Left lung (tissue), 10 donors: Measurements from ENCODE around the gene PDCD1. TPM values are rescaled to one million over a fixed set of nuclear protein-coding genes. Genes with fewer than 3 reads are reported as not detected.

Experiments used
- ATAC-seq: fragments of 200-7000 bp; cut with Tn5 transposase; one replicate; pipeline ENCODE4 v1.9.1; 2020; ENCODE audit warnings: moderate library complexity
- DNase-seq, 4 donors: peaks; one replicate each; pipeline ENCODE4 v3.0.0-alpha.2; 2013 to 2020
- H3K27ac ChIP-seq, 2 donors: fragments of 200-600 bp; sonication (generic) in 1 of 2; one replicate each; pipeline versions ENCODE4 v1.5.0 to v1.8.0; 2020 to 2021
- H3K27me3 ChIP-seq, 2 donors: fragments of 200-600 bp; sonication (generic) in 1 of 2; one replicate each; pipeline versions ENCODE4 v1.5.0 to v1.8.0; 2020 to 2021
- H3K36me3 ChIP-seq, 2 donors: fragments of 200-600 bp; sonication (generic) in 1 of 2; one replicate each; pipeline versions ENCODE4 v1.5.0 to v1.8.0; 2020 to 2021
- H3K4me1 ChIP-seq, 2 donors: fragments of 200-600 bp; one replicate each; pipeline ENCODE4 v1.8.0; 2021
- H3K4me3 ChIP-seq, 2 donors: fragments of 200-600 bp; sonication (generic) in 1 of 2; one replicate each; pipeline versions ENCODE4 v1.5.0 to v1.8.0; 2020 to 2021; ENCODE audit warnings: mild to moderate bottlenecking in 1 of 2
- H3K9me3 ChIP-seq, 2 donors: fragments of 200-600 bp; sonication (generic) in 1 of 2; one replicate each; pipeline versions ENCODE4 v1.5.0 to v1.8.0; 2020 to 2021
- intact Hi-C, 2 donors: fragments of 100-400 bp; cut with DNase I; formaldehyde crosslinking; loops; one replicate each; pipeline versions ENCODE4 v1.11.2 to v1.14.2; 2022
- polyA plus RNA-seq, 6 donors: library from polyadenylated mRNA; unstranded; fragments of 120-200 nt; gene quantifications; one replicate each; pipeline ENCODE4 v1.2.1, GENCODE V29; 2013; ENCODE audit not compliant: insufficient read length in 6 of 6
- total RNA-seq, 2 donors: library from RNA; stranded (reverse); fragmentation: NEBNext Ultra II Directional; extraction: Animal tissue kit (Norgen Biotek cat#: 25700); gene quantifications; one replicate each; pipeline ENCODE4 v1.2.1, GENCODE V29; 2021
- TF ChIP-seq, protein P1 (sequence below), 2 donors: fragments of 200-600 bp; sonication (generic) in 1 of 2; IDR thresholded peaks; one replicate each; pipeline versions ENCODE4 v1.5.0 to v1.8.0; 2021; ENCODE audit warnings: antibody characterized with exemption in 2 of 2
- donor health status: DM: no; HTN: yes; CAD: no.
- donor health status: DM: no; HTN: no; CAD: no.

The PDCD1 gene
- total and polyA plus RNA-seq, 8 donors: 0.15 to 1.1 (median 0.31) TPM

DNA sequence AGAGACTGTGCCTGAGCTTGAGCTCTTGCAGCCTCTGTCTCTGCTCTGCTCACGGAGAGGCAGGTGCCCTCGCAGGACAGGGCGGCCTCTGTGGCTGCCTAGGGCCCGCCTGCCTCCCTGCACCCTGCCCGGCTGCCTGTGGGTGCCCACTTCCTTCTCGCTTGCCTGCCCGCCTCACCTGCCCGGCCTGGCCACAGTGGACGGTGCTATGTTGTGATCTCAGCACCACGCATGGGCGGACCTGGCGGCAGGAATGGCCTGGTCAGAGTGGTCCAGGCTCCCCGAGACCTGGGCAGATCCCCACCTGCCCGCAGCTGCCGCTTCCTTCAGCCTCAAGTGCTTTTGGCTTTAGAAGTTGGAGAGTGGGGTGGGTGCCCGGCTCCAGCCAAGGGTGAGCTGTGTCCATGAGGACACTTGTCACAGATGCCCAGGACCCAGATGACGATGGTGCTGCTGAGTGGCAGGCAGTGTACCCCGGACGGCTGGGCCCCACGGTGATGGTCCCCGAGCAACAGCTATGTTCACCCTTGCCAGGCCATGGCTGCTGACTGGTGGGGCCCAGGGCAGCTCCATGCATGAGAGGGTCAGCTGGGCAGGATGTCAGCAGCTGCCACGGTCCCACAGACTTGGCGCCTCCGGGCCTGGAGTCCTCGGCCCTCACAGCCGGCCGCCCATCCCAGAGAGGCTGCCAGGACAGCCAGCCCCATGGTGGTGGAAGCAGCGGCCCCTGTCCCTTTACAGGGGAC, 36.2 kb upstream of the PDCD1 start:
- H3K27ac ChIP-seq: no peak overlapping the region
- no peaks in the 10 kb centered on the region for H3K27me3 ChIP-seq
- no peak for ATAC-seq
- H3K36me3 ChIP-seq: no peaks in the 10 kb centered on the region
- intact Hi-C loops: no loop called here
- TF ChIP-seq, protein P1, sequence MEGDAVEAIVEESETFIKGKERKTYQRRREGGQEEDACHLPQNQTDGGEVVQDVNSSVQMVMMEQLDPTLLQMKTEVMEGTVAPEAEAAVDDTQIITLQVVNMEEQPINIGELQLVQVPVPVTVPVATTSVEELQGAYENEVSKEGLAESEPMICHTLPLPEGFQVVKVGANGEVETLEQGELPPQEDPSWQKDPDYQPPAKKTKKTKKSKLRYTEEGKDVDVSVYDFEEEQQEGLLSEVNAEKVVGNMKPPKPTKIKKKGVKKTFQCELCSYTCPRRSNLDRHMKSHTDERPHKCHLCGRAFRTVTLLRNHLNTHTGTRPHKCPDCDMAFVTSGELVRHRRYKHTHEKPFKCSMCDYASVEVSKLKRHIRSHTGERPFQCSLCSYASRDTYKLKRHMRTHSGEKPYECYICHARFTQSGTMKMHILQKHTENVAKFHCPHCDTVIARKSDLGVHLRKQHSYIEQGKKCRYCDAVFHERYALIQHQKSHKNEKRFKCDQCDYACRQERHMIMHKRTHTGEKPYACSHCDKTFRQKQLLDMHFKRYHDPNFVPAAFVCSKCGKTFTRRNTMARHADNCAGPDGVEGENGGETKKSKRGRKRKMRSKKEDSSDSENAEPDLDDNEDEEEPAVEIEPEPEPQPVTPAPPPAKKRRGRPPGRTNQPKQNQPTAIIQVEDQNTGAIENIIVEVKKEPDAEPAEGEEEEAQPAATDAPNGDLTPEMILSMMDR (IDR thresholded peaks at IDR 0.05): no peak
- DNase-seq: peak in 2 of 4 donors; percentile 30 to 76
- H3K9me3 ChIP-seq: no peaks in the 10 kb centered on the region
- H3K4me3 ChIP-seq: no peak overlapping the region
- peaks cover 0 to 4% of the 10 kb centered on the region in 2 donors for H3K4me1 ChIP-seq

DNA sequence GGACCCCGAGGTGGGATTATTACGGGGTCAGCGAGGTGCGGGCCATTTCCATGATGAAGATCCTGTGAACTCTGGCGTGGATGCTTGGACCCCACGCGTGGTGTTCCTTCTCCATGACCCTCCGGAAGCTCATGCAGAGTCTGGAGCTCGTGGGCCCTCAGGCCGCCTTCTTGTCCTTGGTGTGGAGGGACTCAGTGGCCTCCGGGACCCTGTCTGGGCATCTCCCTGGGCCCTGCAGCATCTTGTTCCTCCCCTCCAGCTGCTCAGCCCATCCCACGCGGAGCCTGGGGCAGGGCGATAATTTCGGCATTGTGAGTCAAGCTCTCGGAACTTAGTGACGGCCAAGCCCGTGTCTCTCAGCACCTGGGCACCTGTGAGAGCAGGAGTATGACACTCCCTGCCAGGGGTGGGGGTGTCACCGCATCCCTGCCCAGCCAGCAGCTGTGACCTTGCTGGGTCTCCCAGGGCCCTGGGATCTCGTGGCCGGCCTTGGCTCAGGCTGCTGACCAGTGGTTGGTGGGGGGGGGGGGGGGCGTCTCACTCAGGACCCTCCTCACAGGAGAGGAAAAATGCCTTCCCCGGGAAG, 35.5 kb upstream of the PDCD1 start:
- Histone ChIP-seq H3K27me3 (no peaks in the 10 kb centered on the region), H3K27ac (no peak overlapping the region), H3K36me3 (no peaks in the 10 kb centered on the region), H3K9me3 (no peaks in the 10 kb centered on the region), H3K4me1 (peaks cover 0 to 4% of the 10 kb centered on the region in 2 donors), H3K4me3 (no peak overlapping the region)
- TF ChIP-seq, protein P1 (IDR thresholded peaks at IDR 0.05): no peak
- intact Hi-C loops: no loop called here
- ATAC-seq (no peak), DNase-seq (peak in 2 of 4 donors; percentile 28 to 67)

DNA sequence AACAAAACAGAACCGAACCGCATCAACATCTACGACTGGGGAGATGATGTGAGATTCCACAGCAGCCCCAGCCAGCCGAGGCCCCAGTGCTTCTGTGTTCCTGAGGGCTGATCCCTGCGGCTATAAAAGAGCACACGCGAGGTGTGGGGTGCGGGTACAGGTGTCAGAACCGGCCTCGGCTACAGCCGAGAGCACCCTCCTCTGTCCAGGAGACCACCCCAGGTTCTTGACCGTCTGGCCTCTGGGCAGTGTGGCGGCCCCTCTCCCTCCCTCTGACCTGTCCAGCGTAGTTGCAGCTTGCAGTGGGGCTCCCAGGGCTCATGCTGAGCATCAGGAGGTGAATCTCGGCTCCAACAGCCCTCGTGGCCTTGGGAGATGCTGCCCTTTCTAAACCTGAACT, 34.6 kb upstream of the PDCD1 start:
- Histone ChIP-seq H3K9me3 (no peaks in the 10 kb centered on the region), H3K36me3 (no peaks in the 10 kb centered on the region), H3K4me3 (no peak overlapping the region), H3K27ac (no peak overlapping the region), H3K27me3 (no peaks in the 10 kb centered on the region), H3K4me1 (peaks cover 0 to 4% of the 10 kb centered on the region in 2 donors)
- TF ChIP-seq, protein P1 (IDR thresholded peaks at IDR 0.05): no peak
- intact Hi-C loops: no loop called here
- ATAC-seq: no peak
- DNase-seq: peak in 2 of 4 donors; percentile 12 to 63

DNA sequence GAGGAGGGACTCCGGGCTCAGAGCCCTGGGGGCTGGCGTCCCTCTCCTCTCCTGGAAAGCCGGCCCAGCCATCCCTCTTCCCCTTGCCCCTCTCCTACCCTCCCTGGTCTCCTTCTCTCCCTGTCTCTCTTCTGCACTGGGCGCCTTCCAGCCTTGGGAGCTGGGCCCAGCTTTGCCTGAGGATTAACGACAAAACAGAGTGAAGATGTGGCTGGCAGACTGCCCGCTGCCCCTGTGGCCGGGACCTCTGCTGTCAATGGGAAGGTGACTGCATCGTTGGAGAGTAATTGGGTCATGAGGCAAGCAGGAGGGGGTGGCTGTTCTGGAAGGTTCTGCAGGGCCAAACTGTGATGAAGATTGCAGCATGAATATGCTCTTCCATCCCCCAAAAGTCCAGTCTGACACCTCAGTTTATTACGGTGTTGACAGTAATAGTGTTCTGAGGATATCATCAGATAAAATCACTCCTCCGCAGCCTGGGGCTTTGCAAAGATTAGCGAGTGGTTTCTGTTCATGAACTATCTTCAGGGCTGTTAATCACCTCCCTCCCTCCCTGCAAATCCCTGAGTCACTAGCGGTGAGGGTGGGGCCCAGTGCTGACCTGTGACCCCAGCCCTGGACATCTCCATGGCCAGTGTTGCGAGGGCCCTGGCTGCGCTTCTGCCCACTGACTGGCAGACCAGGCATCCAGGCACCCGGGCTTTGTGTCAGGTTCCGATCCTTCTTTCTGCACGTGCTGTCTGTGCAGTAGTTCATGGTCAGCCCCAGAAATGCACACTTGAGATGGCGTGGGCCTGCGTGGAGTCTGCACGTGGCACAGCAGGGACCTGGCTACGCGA, 33.8 kb upstream of the PDCD1 start:
- no peak overlapping the region for H3K27ac ChIP-seq
- intact Hi-C loops: no loop called here
- H3K4me1 ChIP-seq: peaks cover 0 to 4% of the 10 kb centered on the region in 2 donors
- peak in 2 of 4 donors; percentile 32 to 68 for DNase-seq
- no peak overlapping the region for H3K4me3 ChIP-seq
- no peaks in the 10 kb centered on the region for H3K27me3 ChIP-seq
- no peaks in the 10 kb centered on the region for H3K9me3 ChIP-seq
- no peaks in the 10 kb centered on the region for H3K36me3 ChIP-seq
- ATAC-seq: peak; percentile 12
- TF ChIP-seq, protein P1 (IDR thresholded peaks at IDR 0.05): no peak

DNA sequence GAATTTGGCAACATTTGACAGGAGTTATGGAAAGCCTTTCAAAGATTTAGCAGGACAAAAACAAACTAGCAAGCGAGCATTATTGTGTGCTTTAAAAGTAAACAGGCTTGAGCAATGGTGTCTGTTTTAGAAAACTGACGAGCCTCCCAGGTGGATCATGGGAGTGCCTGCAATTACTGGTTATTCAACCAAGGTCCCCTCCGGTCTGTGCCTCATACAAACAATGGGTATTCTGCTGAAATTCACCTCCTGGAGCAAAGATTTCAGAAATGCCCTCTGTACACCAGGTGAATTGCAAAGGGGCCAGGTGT, 33.2 kb upstream of the PDCD1 start:
- Histone ChIP-seq H3K36me3 (no peaks in the 10 kb centered on the region), H3K27ac (no peak overlapping the region), H3K4me3 (no peak overlapping the region), H3K27me3 (no peaks in the 10 kb centered on the region), H3K4me1 (peaks cover 0 to 4% of the 10 kb centered on the region in 2 donors), H3K9me3 (peaks cover 0 to 4% of the 10 kb centered on the region in 2 donors)
- TF ChIP-seq, protein P1 (IDR thresholded peaks at IDR 0.05): no peak
- intact Hi-C loops: no loop called here
- no peak for ATAC-seq
- no peak for DNase-seq
